Lower lobe of right lung (tissue), 2 donors: ENCODE data around the gene AFG1L. TPM values are rescaled to one million over a fixed set of nuclear protein-coding genes. Genes with fewer than 3 reads are reported as not detected.
"Not testable (repeated sequence)": the region's sequence is repeated elsewhere in the genome, so short reads cannot be mapped to it uniquely, and the experiment has no call there.

Experiments used
- ATAC-seq, 2 donors: fragments of 200-7000 bp; cut with Tn5 transposase; one replicate each; pipeline ENCODE4 v1.9.1; 2020 to 2022; ENCODE audit warnings: mild to moderate bottlenecking in 2 of 2, moderate library complexity in 2 of 2
- DNase-seq: peaks from one replicate; pipeline ENCODE4 v3.0.0-alpha.2; 2020
- H3K27ac ChIP-seq: fragments of 200-600 bp; one replicate; pipeline ENCODE4 v1.8.0; 2022
- H3K27me3 ChIP-seq: fragments of 200-600 bp; one replicate; pipeline ENCODE4 v1.8.0; 2022; ENCODE audit warnings: low read depth
- H3K36me3 ChIP-seq: fragments of 200-600 bp; one replicate; pipeline ENCODE4 v1.8.0; 2022; ENCODE audit warnings: mild to moderate bottlenecking
- H3K4me1 ChIP-seq: fragments of 200-600 bp; one replicate; pipeline ENCODE4 v1.8.0; 2022
- H3K4me3 ChIP-seq: fragments of 200-600 bp; one replicate; pipeline ENCODE4 v1.8.0; 2022; ENCODE audit warnings: mild to moderate bottlenecking
- H3K9me3 ChIP-seq: fragments of 200-600 bp; one replicate; pipeline ENCODE4 v1.8.0; 2022
- intact Hi-C: fragments of 100-400 bp; cut with DNase I; formaldehyde crosslinking; loops from one replicate; pipeline ENCODE4 v1.11.0; 2022
- total RNA-seq: library from RNA; stranded (reverse); fragmentation: NEBNext Ultra II Directional; extraction: Animal tissue kit (Norgen Biotek cat#: 25700); gene quantifications from one replicate; pipeline ENCODE4 v1.2.1, GENCODE V29; 2021
- TF ChIP-seq, protein P1 (sequence below): fragments of 200-600 bp; IDR thresholded peaks from one replicate; pipeline ENCODE4 v1.8.0; 2022; ENCODE audit warnings: antibody characterized with exemption, mild to moderate bottlenecking
- donor health status: DM: no; HTN: yes; CAD: no; lungs with severe emphysema.

AFG1L gene
- total RNA-seq, 1 donor from 2014 or later = 7.4 TPM

- no peak for DNase-seq
- intact Hi-C loops = no loop called here
- ATAC-seq = no peak
- Histone ChIP-seq H3K4me1 (no peaks in the 10 kb centered on the region), H3K36me3 (no peaks in the 10 kb centered on the region), H3K27ac (no peak overlapping the region), H3K4me3 (no peak overlapping the region), H3K27me3 (no peaks in the 10 kb centered on the region), H3K9me3 (no peaks in the 10 kb centered on the region)
- TF ChIP-seq, protein P1, sequence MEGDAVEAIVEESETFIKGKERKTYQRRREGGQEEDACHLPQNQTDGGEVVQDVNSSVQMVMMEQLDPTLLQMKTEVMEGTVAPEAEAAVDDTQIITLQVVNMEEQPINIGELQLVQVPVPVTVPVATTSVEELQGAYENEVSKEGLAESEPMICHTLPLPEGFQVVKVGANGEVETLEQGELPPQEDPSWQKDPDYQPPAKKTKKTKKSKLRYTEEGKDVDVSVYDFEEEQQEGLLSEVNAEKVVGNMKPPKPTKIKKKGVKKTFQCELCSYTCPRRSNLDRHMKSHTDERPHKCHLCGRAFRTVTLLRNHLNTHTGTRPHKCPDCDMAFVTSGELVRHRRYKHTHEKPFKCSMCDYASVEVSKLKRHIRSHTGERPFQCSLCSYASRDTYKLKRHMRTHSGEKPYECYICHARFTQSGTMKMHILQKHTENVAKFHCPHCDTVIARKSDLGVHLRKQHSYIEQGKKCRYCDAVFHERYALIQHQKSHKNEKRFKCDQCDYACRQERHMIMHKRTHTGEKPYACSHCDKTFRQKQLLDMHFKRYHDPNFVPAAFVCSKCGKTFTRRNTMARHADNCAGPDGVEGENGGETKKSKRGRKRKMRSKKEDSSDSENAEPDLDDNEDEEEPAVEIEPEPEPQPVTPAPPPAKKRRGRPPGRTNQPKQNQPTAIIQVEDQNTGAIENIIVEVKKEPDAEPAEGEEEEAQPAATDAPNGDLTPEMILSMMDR = no peak
Observed at GRCh38 chr6:108383981-108384380, 89.1 kb downstream of the AFG1L start.

- H3K36me3 ChIP-seq, ATAC-seq, intact Hi-C loops, H3K4me3 ChIP-seq, H3K27me3 ChIP-seq, H3K4me1 ChIP-seq, H3K9me3 ChIP-seq, H3K27ac ChIP-seq, DNase-seq: not testable (repeated sequence)
Observed at GRCh38 chr6:108389190-108389589, 94.3 kb downstream of the AFG1L start.

- Histone ChIP-seq H3K27ac (no peak overlapping the region), H3K9me3 (no peaks in the 10 kb centered on the region), H3K4me1 (no peaks in the 10 kb centered on the region), H3K4me3 (no peak overlapping the region), H3K36me3 (no peaks in the 10 kb centered on the region), H3K27me3 (no peaks in the 10 kb centered on the region)
- no peak for ATAC-seq
- no peak for DNase-seq
- intact Hi-C loops = no loop called here
- TF ChIP-seq, protein P1 = no peak
Observed at GRCh38 chr6:108395297-108395696, 100.4 kb downstream of the AFG1L start.

- Histone ChIP-seq H3K4me3 (no peak overlapping the region), H3K4me1 (no peaks in the 10 kb centered on the region), H3K36me3 (no peaks in the 10 kb centered on the region), H3K27me3 (no peaks in the 10 kb centered on the region), H3K27ac (no peak overlapping the region), H3K9me3 (no peaks in the 10 kb centered on the region)
- TF ChIP-seq, protein P1 = no peak
- intact Hi-C loops = no loop called here
- DNase-seq = no peak
- ATAC-seq = no peak
Observed at GRCh38 chr6:108403236-108403635, 108.4 kb downstream of the AFG1L start.

GRCh38 chr6:108406943-108407342, 112.1 kb downstream of the AFG1L start:
- no peak overlapping the region for H3K4me3 ChIP-seq
- H3K27ac ChIP-seq = no peak overlapping the region
- TF ChIP-seq, protein P1 = no peak
- DNase-seq = no peak
- H3K4me1 ChIP-seq = no peaks in the 10 kb centered on the region
- H3K9me3 ChIP-seq = no peaks in the 10 kb centered on the region
- intact Hi-C loops = no loop called here
- ATAC-seq = no peak
- no peaks in the 10 kb centered on the region for H3K36me3 ChIP-seq
- H3K27me3 ChIP-seq = no peaks in the 10 kb centered on the region

DNA sequence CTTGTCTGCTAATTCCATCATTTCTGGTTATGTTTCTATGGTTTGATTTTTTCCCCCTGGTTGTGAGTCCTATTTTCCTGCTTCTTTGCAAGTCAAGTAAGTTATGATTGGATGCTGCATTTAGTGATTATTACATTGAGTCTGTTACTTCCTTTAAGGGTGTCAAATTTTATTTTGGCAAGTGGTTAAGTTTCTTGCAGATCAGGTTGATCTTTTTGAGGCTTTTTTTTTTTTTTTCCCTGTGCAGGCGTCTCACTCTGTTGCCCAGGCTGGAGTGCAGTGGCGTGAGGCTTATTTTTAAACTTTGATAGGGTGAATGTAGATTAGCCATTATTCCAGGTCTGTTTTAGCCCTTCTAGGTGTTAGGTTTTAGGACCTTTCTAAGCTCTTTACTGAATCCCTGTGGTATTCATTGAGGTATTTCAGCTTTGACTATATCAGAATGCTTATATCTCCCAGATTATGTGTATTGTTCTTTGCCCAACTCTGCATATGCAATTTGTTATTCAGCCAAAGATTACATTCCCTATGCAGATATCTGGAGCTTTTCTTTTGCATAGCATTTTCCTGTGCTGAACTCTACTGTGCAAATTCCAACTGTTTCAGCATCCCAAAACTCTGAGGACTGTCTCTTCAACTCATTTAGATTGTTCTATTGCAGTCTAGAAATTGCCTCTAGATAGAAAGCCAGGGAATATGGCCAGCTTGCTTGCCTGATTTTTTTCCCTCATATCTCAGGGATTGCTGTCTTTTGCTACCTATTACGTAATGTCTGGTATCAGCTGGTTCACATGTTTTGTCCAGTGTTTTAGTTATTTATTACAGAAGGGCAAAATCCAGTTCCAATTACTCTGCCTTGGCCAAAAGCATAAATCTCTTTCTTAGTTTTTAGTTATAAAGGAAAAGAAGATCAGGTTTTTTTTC, 113.3 kb downstream of the AFG1L start:
- Histone ChIP-seq H3K4me1 (no peaks in the 10 kb centered on the region), H3K9me3 (no peaks in the 10 kb centered on the region), H3K27ac (no peak overlapping the region), H3K36me3 (no peaks in the 10 kb centered on the region), H3K27me3 (no peaks in the 10 kb centered on the region), H3K4me3 (no peak overlapping the region)
- DNase-seq (no peak), ATAC-seq (no peak)
- TF ChIP-seq, protein P1 = no peak
- intact Hi-C loops = no loop called here
